Amygdala (tissue), 56 donors: ENCODE results near the gene C3orf70.

Source experiments
- DNase-seq, 56 donors: peaks; one replicate each; lab custom pipeline; 2025; lab: John Stamatoyannopoulos, UW

Gene C3orf70

GRCh38 chr3:185089751-185090150 is 63.1 kb downstream of the C3orf70 start:
- no peak for DNase-seq

GRCh38 chr3:185089343-185089742 is 63.5 kb downstream of the C3orf70 start:
- no peak for DNase-seq

GRCh38 chr3:185087419-185087818 is 65.4 kb downstream of the C3orf70 start:
- no peak for DNase-seq

GRCh38 chr3:185084901-185085300 is 68.0 kb downstream of the C3orf70 start:
- peak in 1 of 56 donors; percentile 6 for DNase-seq

GRCh38 chr3:185084402-185084801 is 68.5 kb downstream of the C3orf70 start:
- no peak for DNase-seq

GRCh38 chr3:185082829-185083228 is 70.0 kb downstream of the C3orf70 start:
- no peak for DNase-seq

GRCh38 chr3:185082149-185082548 is 70.7 kb downstream of the C3orf70 start:
- DNase-seq: no peak

- DNase-seq: no peak
Observed at GRCh38 chr3:185081521-185081920, 71.3 kb downstream of the C3orf70 start.

- no peak for DNase-seq
Observed at GRCh38 chr3:185079625-185080024, 73.2 kb downstream of the C3orf70 start.

GRCh38 chr3:185076219-185076618 is 76.6 kb downstream of the C3orf70 start:
- DNase-seq: no peak

- DNase-seq: no peak
Observed at GRCh38 chr3:185075547-185075946, 77.3 kb downstream of the C3orf70 start.

GRCh38 chr3:185071287-185071800 is 81.5 kb downstream of the C3orf70 start:
- DNase-seq: no peak

- no peak for DNase-seq
Observed at GRCh38 chr3:185070491-185071286, 82.2 kb downstream of the C3orf70 start.

- DNase-seq: no peak
Observed at GRCh38 chr3:185069037-185070030, 83.5 kb downstream of the C3orf70 start.

GRCh38 chr3:185067173-185067572 is 85.7 kb downstream of the C3orf70 start:
- DNase-seq: no peak

GRCh38 chr3:185066251-185066650 is 86.6 kb downstream of the C3orf70 start:
- DNase-seq: no peak

- DNase-seq: no peak
Observed at GRCh38 chr3:185065059-185065458, 87.8 kb downstream of the C3orf70 start.

- DNase-seq: no peak
Observed at GRCh38 chr3:185063431-185063830, 89.4 kb downstream of the C3orf70 start.

GRCh38 chr3:185062191-185062590 is 90.7 kb downstream of the C3orf70 start:
- DNase-seq: no peak

- DNase-seq: no peak
Observed at GRCh38 chr3:185060655-185061054, 92.2 kb downstream of the C3orf70 start.

GRCh38 chr3:185059766-185060165 is 93.1 kb downstream of the C3orf70 start:
- DNase-seq: no peak
